Amniotic epithelial cell (primary cell): ENCODE results near the gene EXTL1.

Experiments
- DNase-seq: peaks from one replicate; pipeline ENCODE4 v3.0.0-alpha.2; 2010; ENCODE audit warnings: low read depth

Gene EXTL1

GRCh38 chr1:26041978-26042377 is 20.4 kb downstream of the EXTL1 start:
- DNase-seq = no peak

- no peak for DNase-seq
Observed at GRCh38 chr1:26043765-26044164, 22.2 kb downstream of the EXTL1 start.

- no peak for DNase-seq
Observed at GRCh38 chr1:26044414-26044813, 22.8 kb downstream of the EXTL1 start.

GRCh38 chr1:26044971-26045721 is 23.6 kb downstream of the EXTL1 start:
- DNase-seq = no peak

GRCh38 chr1:26045722-26046245 is 24.2 kb downstream of the EXTL1 start, which contains the start of gene SLC30A2:
Gene SLC30A2 (minus strand): TSS chr1:26046118. CDS start chr1:26045896, 222 bp downstream.
- no peak for DNase-seq

- DNase-seq = no peak
Observed at GRCh38 chr1:26046246-26047095, 24.9 kb downstream of the EXTL1 start.

GRCh38 chr1:26047278-26047874 is 25.8 kb downstream of the EXTL1 start:
- DNase-seq = no peak

- peak; percentile 51 for DNase-seq
Observed at GRCh38 chr1:26049531-26050247, 28.1 kb downstream of the EXTL1 start.

- no peak for DNase-seq
Observed at GRCh38 chr1:26050248-26050640, 28.7 kb downstream of the EXTL1 start.

GRCh38 chr1:26053718-26054560 is 32.4 kb downstream of the EXTL1 start:
- DNase-seq = no peak

- DNase-seq = no peak
Observed at GRCh38 chr1:26055041-26055440, 33.5 kb downstream of the EXTL1 start.

GRCh38 chr1:26057189-26057588 is 35.6 kb downstream of the EXTL1 start:
- no peak for DNase-seq

- DNase-seq = no peak
Observed at GRCh38 chr1:26058052-26058595, 36.5 kb downstream of the EXTL1 start.

- DNase-seq = no peak
Observed at GRCh38 chr1:26059906-26060305, 38.3 kb downstream of the EXTL1 start.

- no peak for DNase-seq
Observed at GRCh38 chr1:26060832-26061574, 39.4 kb downstream of the EXTL1 start.

- no peak for DNase-seq
Observed at GRCh38 chr1:26064553-26064952, 43.0 kb downstream of the EXTL1 start.

- DNase-seq = no peak
Observed at GRCh38 chr1:26066160-26066559, 44.6 kb downstream of the EXTL1 start.

- peak; percentile 69 for DNase-seq
Observed at GRCh38 chr1:26066857-26067256, 45.3 kb downstream of the EXTL1 start.

- DNase-seq = peak; percentile 21
Observed at GRCh38 chr1:26067432-26067911, 45.9 kb downstream of the EXTL1 start, which contains the start of gene TRIM63. Gene TRIM63 (minus strand): TSS chr1:26067630. CDS start chr1:26067494, 136 bp downstream.

- no peak for DNase-seq
Observed at GRCh38 chr1:26069941-26070295, 48.3 kb downstream of the EXTL1 start.
